Measurements from ENCODE around the gene CRY2. TPM values are rescaled to one million over a fixed set of nuclear protein-coding genes. Genes with fewer than 3 reads are reported as not detected.

CRY2 gene
- total and polyA plus RNA-seq, 2 of the 8 experiments (the other 6 are each of a cell fraction or from before 2014, with no cell fraction given), result 8.0 to 9.4 TPM

DNA sequence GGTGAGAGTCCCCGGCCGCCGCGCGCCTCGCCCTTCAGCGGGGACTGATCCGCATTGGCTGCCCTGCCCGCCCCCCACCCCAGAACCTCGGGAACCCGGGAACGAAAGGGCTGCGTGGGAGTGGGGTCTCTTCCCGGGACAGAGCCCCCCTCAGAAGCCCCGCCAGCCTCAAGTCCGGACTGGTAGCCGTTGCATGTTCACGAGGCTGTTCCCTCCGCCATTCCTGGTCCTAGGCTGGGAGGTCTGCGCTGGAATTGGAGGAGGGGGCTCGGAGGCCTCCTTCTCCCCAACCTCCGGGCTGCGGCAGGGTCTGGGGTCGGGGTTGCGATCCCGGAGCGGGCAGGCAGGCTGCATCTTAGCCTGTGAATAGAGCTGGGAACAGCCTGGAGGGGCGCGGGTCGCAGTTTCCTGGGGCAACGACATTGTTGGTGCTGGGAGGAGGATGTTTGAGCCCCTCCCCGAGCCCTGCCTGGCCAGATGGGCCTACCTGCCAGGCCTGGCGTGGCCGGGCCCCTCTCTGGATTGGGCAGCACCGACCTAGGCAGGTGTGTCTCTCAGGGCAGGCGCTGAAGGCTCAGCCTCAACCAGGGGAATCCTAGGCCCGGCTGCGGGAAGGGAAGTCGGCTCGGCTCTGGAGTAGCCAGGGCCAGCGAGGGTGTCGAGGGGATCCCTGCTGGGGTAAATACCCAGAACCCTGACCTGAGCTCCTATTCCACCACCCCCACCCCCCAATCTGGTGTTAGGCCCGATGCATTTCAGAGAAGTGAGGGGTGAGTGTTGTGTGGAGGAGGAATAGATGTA is 38.8 kb downstream of the CRY2 start:
- CTCF ChIA-PET (ENCODE audit: partially characterized antibody), result interaction anchor here (0.6 to 5.7 kb wide), 6 partner anchors 9 to 105 kb away, joined by 3 to 32 read pairs (median 4); no protein-coding TSS in a partner anchor
- Histone ChIP-seq H2BK5ac (ENCODE audit: low read depth, low read length) (no peak overlapping the region), H2AK5ac (ENCODE audit: low read depth, low read length) (no peak overlapping the region), H3K27me3 (replicated peaks in 1 of 4; ENCODE audit: control insufficient read depth in 3 of 4, extremely low read depth in 1 of 4, insufficient read depth in 3 of 4, low read length in 3 of 4) (no peaks in the 10 kb centered on the region; a peak in 2 of 7 replicates), H2BK120ac (replicated peaks; ENCODE audit: low read depth, low read length) (no peak overlapping the region), H2BK15ac (ENCODE audit: low read length) (no peak overlapping the region), H3K4me1 (replicated peaks in 1 of 4; ENCODE audit: control insufficient read depth in 3 of 4, insufficient read depth in 4 of 4, low read length in 3 of 4) (peaks cover 0 to 10% (median 5%) of the 10 kb centered on the region in 4 experiments; a peak in 5 of 7 replicates), H4K8ac (ENCODE audit: extremely low read depth, insufficient read depth, low read length) (peak overlapping the region; percentile 36), H3K14ac (ENCODE audit: insufficient read length) (no peak overlapping the region), H3K27ac (ENCODE audit: low read depth, low read length) (no peak overlapping the region), H2AFZ (ENCODE audit: low read length) (no peak overlapping the region; the same call in 1 of the 2 replicates), H3K56ac (replicated peaks; ENCODE audit: insufficient read length, low read depth, low read length) (peak overlapping the region; percentile 22), H4K91ac (replicated peaks; ENCODE audit: insufficient read length, low read length) (no peak overlapping the region), H3K9ac (replicated peaks in 1 of 4; ENCODE audit: extremely low read depth in 1 of 4, low read depth in 3 of 4, low read length in 3 of 4) (peak overlapping the region in 3 of 4 experiments; percentile 39 to 69 (median 42); a peak in 5 of 7 replicates), H3K36me3 (ENCODE audit: control insufficient read depth in 2 of 4, insufficient read depth in 4 of 4, low read length in 3 of 4) (no peaks in the 10 kb centered on the region), H3K79me1 (ENCODE audit: low read depth, low read length) (no peaks in the 10 kb centered on the region; the same call in 1 of the 2 replicates), H3K4me2 (ENCODE audit: insufficient read depth in 1 of 2, low read depth in 2 of 2, low read length in 2 of 2) (peak overlapping the region; percentile 75 to 80), H3K23me2 (ENCODE audit: low read depth, low read length) (peaks cover 8% of the 10 kb centered on the region; the same call in 1 of the 2 replicates), H2BK20ac (ENCODE audit: low read length) (no peak overlapping the region), H2BK12ac (ENCODE audit: low read depth, low read length) (no peak overlapping the region), H4K20me1 (replicated peaks in 1 of 2; ENCODE audit: control insufficient read depth in 1 of 2, insufficient read depth in 2 of 2, low read length in 2 of 2) (peaks cover 0 to 11% of the 10 kb centered on the region in 2 experiments), H3K4ac (replicated peaks; ENCODE audit: insufficient read length, low read depth, low read length) (no peak overlapping the region), H4K5ac (ENCODE audit: insufficient read length, low read depth, low read length) (peak overlapping the region; percentile 22), H3K79me2 (ENCODE audit: control insufficient read depth in 1 of 2, insufficient read depth in 2 of 2, low read length in 2 of 2) (no peaks in the 10 kb centered on the region; a peak in 1 of 4 replicates), H3K9me3 (ENCODE audit: insufficient read depth in 2 of 2, low read depth in 1 of 2, low read length in 1 of 2) (no peaks in the 10 kb centered on the region), H3K23ac (ENCODE audit: insufficient read length) (no peak overlapping the region), H3K4me3 (ENCODE audit: extremely low read depth in 1 of 4, insufficient read depth in 2 of 4, low read depth in 3 of 4, low read length in 4 of 4) (peak overlapping the region; percentile 58 to 83 (median 71)), H3K18ac (ENCODE audit: extremely low read depth, low read length) (peak overlapping the region; percentile 32; the same call in 1 of the 2 replicates)
- DNase-seq (ENCODE audit: low read depth in 1 of 2, low spot score in 2 of 2) (peak; percentile 23 to 80), FAIRE-seq (no peak)
- 6% methylated on average over 42 of the region's 43 CpGs; no CpG with 5 or more reads in 1 of the 2 experiments for WGBS, 2 experiments (ENCODE audit: extremely low coverage in 1 of 2, insufficient coverage in 1 of 2, insufficient read length in 1 of 2, insufficient replicate concordance in 2 of 2, low coverage in 1 of 2, low lambda C conversion rate in 2 of 2, missing lambda C conversion rate in 1 of 2)
- POLR2A ChIA-PET (ENCODE audit: partially characterized antibody), result interaction anchor here (0.8 to 3.2 kb wide), 10 partner anchors 9 to 409 kb away, joined by 3 to 14 read pairs (median 4); partner anchors contain the start of gene LARGE2
- TF ChIP-seq PHF8 (conservative IDR thresholded peaks at IDR 0.05; ENCODE audit: low read depth, low read length) (no peak; the same call in 1 of the 2 replicates), SIRT6 (IDR thresholded peaks at IDR 0.05; ENCODE audit: low read length) (no peak), SIN3A (conservative IDR thresholded peaks at IDR 0.05 in 1 of 2, IDR thresholded peaks at IDR 0.05 in 1 of 2; ENCODE audit: low read depth in 1 of 2, low read length in 2 of 2) (peak in 1 of 2 experiments; percentile 23; a peak in 2 of 4 replicates), POLR2A (IDR thresholded peaks at IDR 0.05; ENCODE audit: control extremely low read depth in 1 of 2, low read depth in 2 of 2, low read length in 2 of 2) (no peak; a peak in 1 of 3 replicates), KDM4A (IDR thresholded peaks at IDR 0.05; ENCODE audit: low read depth, low read length, severe bottlenecking) (peak; percentile 81), TAF7 (optimal IDR thresholded peaks at IDR 0.05; ENCODE audit: borderline replicate concordance, low read depth, low read length) (peak; percentile 3), TAF1 (IDR thresholded peaks at IDR 0.05; ENCODE audit: low read depth, low read length) (0 out of 2 replicates have a peak, but pooled peaks have one; percentile 20), YY1 (IDR thresholded peaks at IDR 0.05; ENCODE audit: low read depth, low read length) (0 out of 2 replicates have a peak, but pooled peaks have one; percentile 28), ASH2L (IDR thresholded peaks at IDR 0.05; ENCODE audit: low read length) (peak; percentile 27)

Data from H1 (cell line).